HG03378 (cell line): ENCODE data around the gene LARP4.
A peak's percentile ranks its signal among the peaks of the same experiment; 100 is the strongest.
"Not testable (repeated sequence)": the region's sequence is repeated elsewhere in the genome, so short reads cannot be mapped to it uniquely, and the experiment has no call there.

Experiments
- ATAC-seq: cut with Tn5 transposase; IDR thresholded peaks from one replicate; pipeline ENCODE4 v1.9.1; 2021; ENCODE audit warnings: mild to moderate bottlenecking, moderate library complexity; ENCODE audit not compliant: unreplicated experiment

LARP4 gene

GRCh38 chr12:50400104-50400637 lies 514 bp upstream of the LARP4 start:
- ATAC-seq = peak; percentile 11

- peak; percentile 6 for ATAC-seq
These were observed 906 bp downstream of the LARP4 start for GRCh38 chr12:50401500-50402081.

- no peak for ATAC-seq
These were observed 1.7 kb downstream of the LARP4 start for GRCh38 chr12:50402264-50403000.

- no peak for ATAC-seq
These were observed 2.3 kb downstream of the LARP4 start for GRCh38 chr12:50403001-50403440.

GRCh38 chr12:50404307-50404706 lies 3.6 kb downstream of the LARP4 start:
- no peak for ATAC-seq

GRCh38 chr12:50411051-50411660 lies 10.5 kb downstream of the LARP4 start:
- ATAC-seq = no peak

GRCh38 chr12:50415899-50416479 lies 15.3 kb downstream of the LARP4 start:
- ATAC-seq = no peak

- no peak for ATAC-seq
These were observed 18.6 kb downstream of the LARP4 start for GRCh38 chr12:50419112-50419909.

GRCh38 chr12:50422855-50423254 lies 22.2 kb downstream of the LARP4 start:
- ATAC-seq = not testable (repeated sequence)

- not testable (repeated sequence) for ATAC-seq
These were observed 22.7 kb downstream of the LARP4 start for GRCh38 chr12:50423342-50423741.

GRCh38 chr12:50425589-50426258 lies 25.0 kb downstream of the LARP4 start:
- ATAC-seq = no peak

GRCh38 chr12:50431656-50432055 lies 31.0 kb downstream of the LARP4 start:
- not testable (repeated sequence) for ATAC-seq

GRCh38 chr12:50440288-50440687 lies 39.6 kb downstream of the LARP4 start:
- no peak for ATAC-seq

GRCh38 chr12:50441763-50442162 lies 41.1 kb downstream of the LARP4 start:
- no peak for ATAC-seq

- ATAC-seq = no peak
These were observed 41.7 kb downstream of the LARP4 start for GRCh38 chr12:50442178-50442908.

GRCh38 chr12:50449671-50450070 lies 49.0 kb downstream of the LARP4 start:
- not testable (repeated sequence) for ATAC-seq

GRCh38 chr12:50452795-50453194 lies 52.1 kb downstream of the LARP4 start:
- ATAC-seq = no peak

- no peak for ATAC-seq
These were observed 53.2 kb downstream of the LARP4 start for GRCh38 chr12:50453872-50454271.

- ATAC-seq = no peak
These were observed 57.9 kb downstream of the LARP4 start for GRCh38 chr12:50458606-50459005.
